ENCODE measurements around the gene ST6GAL1. TPM values are rescaled to one million over a fixed set of nuclear protein-coding genes. Genes with fewer than 3 reads are reported as not detected.

The ST6GAL1 gene
- total and polyA plus RNA-seq, 2 experiments from 2014 or later, result 17.6 to 65.1 TPM

GRCh38 chr3:187084126-187084525 is 153.8 kb downstream of the ST6GAL1 start (continued):
- TF ChIP-seq CTCF (conservative IDR thresholded peaks at IDR 0.05; ENCODE audit: low read depth in 2 of 2), result no peak
- TF ChIP-seq ETS1 (IDR thresholded peaks at IDR 0.05), result no peak
- TF ChIP-seq EZH2phosphoT487 (IDR thresholded peaks at IDR 0.05; ENCODE audit: unreplicated experiment), result no peak
- no peak for TF ChIP-seq REST (IDR thresholded peaks at IDR 0.05; ENCODE audit: unreplicated experiment)
- no peak for TF ChIP-seq CREB1 (CRISPR knock-in tag; IDR thresholded peaks at IDR 0.05; ENCODE audit: low read depth)
- TF ChIP-seq EZH2 (IDR thresholded peaks at IDR 0.05; ENCODE audit: low read depth, unreplicated experiment), result no peak

GRCh38 chr3:187084580-187084979 is 154.3 kb downstream of the ST6GAL1 start:
- no peaks in the 10 kb centered on the region for H3K9me2 ChIP-seq (ENCODE audit: insufficient read depth)
- Mint-ChIP-seq H3K27ac (no peak overlapping the region), H3K9me3 (peaks cover 27% of the 10 kb centered on the region), H3K27me3 (ENCODE audit: insufficient read depth, low read depth, poor library complexity) (peaks cover 5% of the 10 kb centered on the region), H3K4me3 (no peak overlapping the region), H3K36me3 (ENCODE audit: low read depth) (peaks cover 21% of the 10 kb centered on the region; the same call in 2 of the 3 replicates), H3K4me1 (peaks cover 19% of the 10 kb centered on the region)
- peak overlapping the region; percentile 3; the same call in 1 of the 2 replicates for H3K4me2 ChIP-seq
- no peaks in the 10 kb centered on the region for H3F3A ChIP-seq (replicated peaks; ENCODE audit: low read depth)
- no peak for TF ChIP-seq CTCF (conservative IDR thresholded peaks at IDR 0.05; ENCODE audit: low read depth in 2 of 2)
- TF ChIP-seq EZH2phosphoT487 (IDR thresholded peaks at IDR 0.05; ENCODE audit: unreplicated experiment), result no peak
- no peak for TF ChIP-seq EZH2 (IDR thresholded peaks at IDR 0.05; ENCODE audit: low read depth, unreplicated experiment)
- peaks cover 23% of the 10 kb centered on the region for H3K4me1 ChIP-seq (ENCODE audit: insufficient read depth)
- H2AFZ ChIP-seq, result no peak overlapping the region
- DNase-seq (ENCODE audit: low spot score) (peak; percentile 12), ATAC-seq (no peak)
- peak overlapping the region; percentile 18; the same call in 1 of the 2 replicates for H3K27ac ChIP-seq (ENCODE audit: low read depth)
- H4K20me1 ChIP-seq (replicated peaks; ENCODE audit: insufficient read depth), result no peaks in the 10 kb centered on the region
- no peaks in the 10 kb centered on the region for H3K36me3 ChIP-seq (ENCODE audit: insufficient read depth)
- no peaks in the 10 kb centered on the region for H3K27me3 ChIP-seq (ENCODE audit: insufficient read depth)
- no peak overlapping the region for H3K4me3 ChIP-seq
- no peaks in the 10 kb centered on the region for H3K79me2 ChIP-seq (replicated peaks; ENCODE audit: insufficient read depth)
